Activated naive CD4-positive, alpha-beta T cell treated with anti-CD3 and anti-CD28 coated beads, Interleukin-2, amount 10 ng/mL, durations not matched to agents 7 days and 5 days (primary cell): ENCODE results near the gene SH3GL1.

ENCODE experiments used
- CTCF ChIA-PET: fragments of 350-600 bp; sonication (Branson Sonifier 250); formaldehyde crosslinking; loops from one replicate; lab custom pipeline; 2021; ENCODE audit warnings: antibody characterized with exemption; lab: Charles Lee
- DNase-seq: peaks from one replicate; pipeline ENCODE4 v3.0.0-alpha.2; 2020
- H3K27ac Mint-ChIP-seq: one replicate; pipeline ENCODE4 v1.8.0; 2021; ENCODE audit warnings: mild to moderate bottlenecking, moderate library complexity, mixed read lengths
- H3K27me3 Mint-ChIP-seq: one replicate; pipeline ENCODE4 v1.8.0; 2021; ENCODE audit warnings: mild to moderate bottlenecking, mixed read lengths
- H3K36me3 Mint-ChIP-seq: one replicate; pipeline ENCODE4 v1.8.0; 2021; ENCODE audit warnings: mixed read lengths
- H3K4me1 Mint-ChIP-seq: one replicate; pipeline ENCODE4 v1.8.0; 2021; ENCODE audit warnings: mixed read lengths
- H3K4me3 Mint-ChIP-seq: one replicate; pipeline ENCODE4 v1.8.0; 2021; ENCODE audit warnings: mild to moderate bottlenecking, moderate library complexity, mixed read lengths
- H3K9me3 Mint-ChIP-seq: one replicate; pipeline ENCODE4 v1.8.0; 2021; ENCODE audit warnings: mixed read lengths

SH3GL1 gene, protein sequence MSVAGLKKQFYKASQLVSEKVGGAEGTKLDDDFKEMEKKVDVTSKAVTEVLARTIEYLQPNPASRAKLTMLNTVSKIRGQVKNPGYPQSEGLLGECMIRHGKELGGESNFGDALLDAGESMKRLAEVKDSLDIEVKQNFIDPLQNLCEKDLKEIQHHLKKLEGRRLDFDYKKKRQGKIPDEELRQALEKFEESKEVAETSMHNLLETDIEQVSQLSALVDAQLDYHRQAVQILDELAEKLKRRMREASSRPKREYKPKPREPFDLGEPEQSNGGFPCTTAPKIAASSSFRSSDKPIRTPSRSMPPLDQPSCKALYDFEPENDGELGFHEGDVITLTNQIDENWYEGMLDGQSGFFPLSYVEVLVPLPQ

DNA sequence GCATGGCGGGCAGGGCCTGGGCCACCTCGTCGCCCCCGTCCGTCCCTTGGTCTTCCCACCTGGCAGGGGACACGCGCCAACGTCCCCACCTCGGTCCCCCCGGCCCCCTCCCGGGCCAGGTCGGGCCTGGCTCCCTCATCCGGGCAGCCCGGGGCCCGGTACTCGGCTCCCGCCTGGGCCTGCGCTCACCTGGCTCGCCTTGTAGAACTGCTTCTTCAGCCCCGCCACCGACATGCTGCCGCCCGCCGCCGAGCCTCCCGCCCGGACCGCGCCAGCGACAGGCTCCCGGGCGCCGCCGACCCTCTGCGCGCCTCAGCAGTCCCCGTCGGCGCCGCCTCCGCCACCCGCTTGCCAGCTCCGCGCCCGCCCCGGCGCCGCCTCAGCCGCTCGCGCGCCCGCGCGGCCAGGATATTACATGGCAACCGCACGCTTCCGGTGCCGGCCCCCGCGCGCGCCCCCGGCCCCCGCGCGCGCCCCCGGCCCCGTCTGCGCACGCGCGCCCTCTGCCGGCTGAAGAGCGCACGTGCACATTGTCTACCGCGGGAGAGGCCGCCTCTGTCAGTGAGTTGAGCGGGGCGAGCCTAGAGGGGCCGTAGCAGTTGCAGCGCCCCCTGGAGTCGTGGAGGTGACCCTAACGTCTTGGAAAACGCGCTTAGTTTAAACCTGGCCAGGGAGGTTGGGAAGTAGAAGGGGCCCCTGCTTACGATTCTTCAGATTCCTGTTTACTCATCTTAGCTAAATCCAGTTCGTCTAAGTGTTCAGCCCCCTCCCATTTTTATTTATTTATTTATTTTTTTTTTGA is at the start of gene SH3GL1:
Gene SH3GL1, minus strand, starts transcription at position 413 of the 802 bp plus-strand sequence. Its CDS starts 179 bp downstream, at position 234.
- H3K4me3 Mint-ChIP-seq, result peak within 1 kb of the TSS; percentile 96
- peaks cover 33% of the 10 kb centered on the region for H3K36me3 Mint-ChIP-seq
- H3K27ac Mint-ChIP-seq, result peak within 1 kb of the TSS; percentile 96
- H3K9me3 Mint-ChIP-seq, result no peaks in the 10 kb centered on the region
- CTCF ChIA-PET, result interaction anchor here (0.6 to 3.2 kb wide), 14 partner anchors 8 to 134 kb away, joined by 3 to 14 read pairs (median 3); partner anchors contain the start of gene HDGFL2
- peaks cover 78% of the 10 kb centered on the region for H3K4me1 Mint-ChIP-seq
- DNase-seq, result peak; percentile 92
- H3K27me3 Mint-ChIP-seq, result no peaks in the 10 kb centered on the region

DNA sequence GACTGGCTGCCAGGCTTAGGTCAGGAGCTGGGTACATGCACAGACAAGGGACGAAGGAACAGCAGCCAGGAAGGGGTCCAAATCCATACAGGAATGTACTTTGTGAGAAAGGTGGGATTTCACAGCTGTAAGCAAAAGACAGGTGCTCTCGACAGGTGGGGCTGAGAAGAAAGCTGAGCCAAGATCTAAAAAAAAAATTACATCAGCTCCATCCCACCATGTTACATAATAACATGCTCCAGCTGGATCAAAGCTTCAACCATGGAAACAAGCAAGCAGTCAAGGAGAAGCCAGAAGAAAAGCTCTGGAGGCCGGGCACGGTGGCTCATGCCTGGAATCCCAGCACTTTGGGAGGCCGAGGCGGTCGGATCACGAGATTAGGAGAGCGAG is 49.3 kb upstream of the SH3GL1 start:
- Mint-ChIP-seq H3K4me3 (no peak overlapping the region), H3K9me3 (no peaks in the 10 kb centered on the region), H3K27ac (peak overlapping the region; percentile 12), H3K36me3 (peaks cover 20% of the 10 kb centered on the region), H3K27me3 (no peaks in the 10 kb centered on the region), H3K4me1 (no peaks in the 10 kb centered on the region)
- no peak for DNase-seq
- CTCF ChIA-PET, result no interaction called here

DNA sequence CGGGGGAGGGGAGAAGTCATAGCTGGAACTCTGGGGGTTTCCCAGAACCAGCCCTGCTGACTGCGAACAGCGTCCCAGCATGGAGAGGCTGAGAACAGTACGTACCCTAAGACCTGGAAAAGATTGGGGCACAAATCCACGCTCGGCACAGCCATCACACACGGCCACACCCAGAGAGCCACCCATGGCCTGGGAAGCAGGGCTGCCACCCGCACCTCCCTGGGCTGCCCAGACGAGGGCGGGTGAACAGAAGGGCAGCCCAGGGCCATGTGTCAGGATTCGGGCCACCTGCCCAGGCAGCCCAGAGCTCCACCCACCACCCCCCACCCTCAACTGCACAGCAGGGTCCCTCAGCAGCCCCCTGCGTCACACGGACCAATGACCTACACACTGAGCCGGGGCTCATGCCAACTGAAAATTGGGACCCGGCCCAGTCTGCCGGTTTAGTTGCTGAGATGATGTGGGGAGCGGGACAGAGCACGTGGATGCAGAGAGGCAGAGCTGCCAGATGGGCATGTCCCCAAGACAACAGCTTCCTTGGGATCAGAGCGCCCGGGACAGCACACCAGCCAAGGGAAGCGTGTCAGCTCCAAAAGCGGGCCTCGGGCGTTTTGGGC is 48.8 kb upstream of the SH3GL1 start:
- DNase-seq, result no peak
- Mint-ChIP-seq H3K4me3 (no peak overlapping the region), H3K9me3 (no peaks in the 10 kb centered on the region), H3K27me3 (no peaks in the 10 kb centered on the region), H3K36me3 (peaks cover 23% of the 10 kb centered on the region), H3K4me1 (no peaks in the 10 kb centered on the region), H3K27ac (no peak overlapping the region)
- CTCF ChIA-PET, result no interaction called here

DNA sequence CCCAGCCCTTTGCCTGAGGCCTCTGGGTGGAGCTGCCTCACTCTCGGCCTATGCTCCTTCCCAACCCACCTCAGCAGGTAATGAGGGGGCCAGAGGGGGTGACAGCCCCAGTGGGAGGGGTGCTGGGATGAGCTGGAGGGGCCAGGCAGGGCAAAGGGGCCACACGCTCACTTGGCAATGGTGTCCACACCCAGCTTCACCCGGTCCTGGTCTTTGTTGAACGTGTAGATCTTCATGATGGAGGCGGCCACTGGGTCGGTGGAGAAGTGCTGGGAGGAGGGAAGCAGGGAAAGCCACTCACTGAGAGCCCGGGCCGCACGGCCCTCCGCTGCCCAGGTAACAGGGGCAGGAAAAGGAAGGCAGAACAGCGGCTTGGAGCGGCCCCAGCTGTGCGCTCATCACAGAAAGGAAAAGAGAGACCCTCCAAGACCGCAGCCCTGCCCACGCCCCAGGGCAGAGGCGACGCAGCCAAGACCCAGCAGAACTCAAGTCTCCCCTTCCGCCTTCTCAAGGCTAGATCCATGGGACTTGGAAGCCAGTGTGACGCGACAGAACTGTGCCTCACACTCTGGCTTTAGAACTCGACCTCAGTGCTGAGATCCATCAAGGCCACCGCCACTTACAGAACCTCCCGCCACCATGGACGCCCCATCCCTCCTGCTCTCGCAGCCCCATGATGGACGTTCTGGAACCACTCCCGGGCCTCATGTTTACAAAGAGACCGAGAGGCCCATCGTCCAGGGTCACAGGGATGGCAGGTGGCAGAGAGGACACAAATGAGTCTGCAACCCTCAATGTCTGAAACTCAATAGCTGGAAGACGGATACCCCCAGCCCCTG is 48.0 kb upstream of the SH3GL1 start:
- H3K4me1 Mint-ChIP-seq, result no peaks in the 10 kb centered on the region
- H3K9me3 Mint-ChIP-seq, result no peaks in the 10 kb centered on the region
- no peak overlapping the region for H3K4me3 Mint-ChIP-seq
- no peak for DNase-seq
- H3K27ac Mint-ChIP-seq, result no peak overlapping the region
- CTCF ChIA-PET, result no interaction called here
- H3K36me3 Mint-ChIP-seq, result peaks cover 23% of the 10 kb centered on the region
- no peaks in the 10 kb centered on the region for H3K27me3 Mint-ChIP-seq

DNA sequence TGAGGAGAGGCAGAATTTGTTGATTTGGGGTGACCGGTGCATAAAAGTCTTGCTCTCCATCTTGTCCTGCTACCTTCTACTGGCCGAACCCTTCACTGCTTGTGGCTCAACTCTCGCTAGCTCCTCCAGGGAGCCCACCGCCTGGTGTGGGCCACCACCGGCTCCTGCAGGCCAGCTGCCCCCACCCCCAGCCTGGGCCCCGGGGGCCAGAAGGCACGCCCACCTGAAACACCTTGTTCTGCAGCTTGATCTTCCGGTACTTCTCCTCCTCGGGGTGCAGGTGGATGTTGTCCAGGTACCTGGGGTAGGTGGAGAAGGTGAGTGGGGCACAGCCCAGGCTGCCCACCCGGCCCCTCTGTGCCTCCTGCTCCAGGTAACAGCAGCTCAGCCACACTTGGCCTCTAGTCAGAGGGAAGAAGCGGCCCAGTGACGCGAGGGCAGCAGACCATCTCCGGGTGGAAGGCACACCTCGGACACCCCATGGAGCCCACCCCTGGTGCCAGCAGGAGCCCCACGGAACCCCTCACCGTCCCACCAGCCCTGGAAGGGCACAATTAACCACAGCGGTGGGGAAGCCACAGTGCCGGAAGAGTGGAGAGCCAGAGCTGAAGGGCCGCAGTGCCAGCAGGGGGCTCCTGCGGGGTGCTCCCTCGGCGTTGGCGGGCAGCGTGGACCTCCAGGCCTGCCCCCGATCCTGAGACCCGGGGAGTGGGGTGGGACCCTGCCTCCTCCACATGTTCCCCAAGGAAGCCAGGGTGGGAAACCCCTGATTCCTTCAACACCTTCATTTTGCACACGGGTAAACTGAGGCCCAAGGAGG is 47.2 kb upstream of the SH3GL1 start:
- no peaks in the 10 kb centered on the region for H3K27me3 Mint-ChIP-seq
- peaks cover 23% of the 10 kb centered on the region for H3K36me3 Mint-ChIP-seq
- no peaks in the 10 kb centered on the region for H3K9me3 Mint-ChIP-seq
- H3K27ac Mint-ChIP-seq, result no peak overlapping the region
- CTCF ChIA-PET, result interaction anchor here (0.5 kb wide), 1 partner anchor 327 kb away, joined by 3 read pairs; no protein-coding TSS in a partner anchor
- DNase-seq, result no peak
- no peak overlapping the region for H3K4me3 Mint-ChIP-seq
- no peaks in the 10 kb centered on the region for H3K4me1 Mint-ChIP-seq

DNA sequence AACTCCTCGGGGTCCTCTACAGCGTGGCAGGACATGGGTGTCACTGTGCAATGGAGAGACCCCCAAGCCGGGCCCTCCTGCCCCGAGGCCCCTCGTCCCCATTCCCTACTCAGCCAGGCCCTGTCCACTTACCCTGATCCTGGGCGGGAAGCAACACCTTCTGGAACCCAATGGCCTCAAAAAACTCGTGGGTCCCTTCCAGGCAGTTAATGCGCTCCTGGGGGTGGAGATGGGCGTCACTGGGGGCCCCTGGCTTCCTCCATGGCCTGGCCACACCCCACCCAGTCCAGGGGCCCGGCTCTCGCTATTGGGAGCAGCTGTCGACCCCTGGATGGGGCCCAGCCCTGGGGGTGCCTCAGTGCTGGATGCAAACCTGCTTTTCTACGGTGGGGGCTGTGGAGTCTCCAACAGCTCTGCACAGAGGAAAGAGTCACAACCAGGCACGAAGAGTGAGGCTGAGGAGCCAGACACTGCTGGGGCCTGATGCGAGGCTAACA is 46.4 kb upstream of the SH3GL1 start:
- CTCF ChIA-PET, result interaction anchor here (0.5 kb wide), 1 partner anchor 328 kb away, joined by 3 read pairs; no protein-coding TSS in a partner anchor
- Mint-ChIP-seq H3K36me3 (peaks cover 27% of the 10 kb centered on the region), H3K27ac (no peak overlapping the region), H3K4me1 (peaks cover 2% of the 10 kb centered on the region), H3K27me3 (no peaks in the 10 kb centered on the region), H3K4me3 (no peak overlapping the region), H3K9me3 (no peaks in the 10 kb centered on the region)
- no peak for DNase-seq

DNA sequence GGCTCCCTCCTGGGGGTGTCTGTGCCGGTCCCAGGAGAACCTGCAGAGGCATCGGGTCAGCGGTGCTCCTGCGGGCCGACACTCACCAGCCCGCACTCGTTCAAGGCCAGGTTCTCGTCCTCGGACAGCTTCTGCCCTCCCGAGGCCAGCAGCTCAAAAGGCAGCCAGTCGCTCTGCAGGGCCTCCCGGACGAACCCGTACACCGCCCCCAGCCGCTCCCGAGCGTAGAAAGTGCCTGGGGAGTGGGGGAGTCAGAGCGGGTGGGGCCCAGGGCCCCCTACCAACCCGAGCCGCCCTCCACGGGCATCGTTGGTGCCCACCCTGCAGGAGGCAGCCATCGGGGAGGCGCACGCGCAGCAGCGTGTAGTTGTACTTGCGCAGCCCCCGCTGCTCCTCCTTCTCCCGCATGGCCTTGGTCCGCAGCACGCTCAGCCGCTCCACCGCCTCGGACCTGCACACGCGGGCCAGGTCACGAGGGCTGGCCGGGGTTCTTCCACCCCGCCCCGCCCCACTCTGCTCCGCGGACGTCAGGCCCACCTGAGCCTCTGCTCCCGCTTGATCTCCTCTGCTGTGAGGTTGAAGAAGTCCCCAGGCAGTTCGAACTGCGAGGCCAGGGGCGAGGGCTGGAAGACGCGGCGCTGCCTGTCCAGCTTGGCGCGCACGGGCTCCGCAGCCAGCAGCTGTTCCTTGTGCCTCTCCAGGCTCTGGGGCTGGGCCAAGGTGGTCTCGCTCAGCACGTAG is 45.8 kb upstream of the SH3GL1 start:
- Mint-ChIP-seq H3K27ac (no peak overlapping the region), H3K36me3 (peaks cover 27% of the 10 kb centered on the region), H3K27me3 (no peaks in the 10 kb centered on the region), H3K4me3 (no peak overlapping the region), H3K9me3 (no peaks in the 10 kb centered on the region), H3K4me1 (peaks cover 2% of the 10 kb centered on the region)
- CTCF ChIA-PET, result no interaction called here
- no peak for DNase-seq

DNA sequence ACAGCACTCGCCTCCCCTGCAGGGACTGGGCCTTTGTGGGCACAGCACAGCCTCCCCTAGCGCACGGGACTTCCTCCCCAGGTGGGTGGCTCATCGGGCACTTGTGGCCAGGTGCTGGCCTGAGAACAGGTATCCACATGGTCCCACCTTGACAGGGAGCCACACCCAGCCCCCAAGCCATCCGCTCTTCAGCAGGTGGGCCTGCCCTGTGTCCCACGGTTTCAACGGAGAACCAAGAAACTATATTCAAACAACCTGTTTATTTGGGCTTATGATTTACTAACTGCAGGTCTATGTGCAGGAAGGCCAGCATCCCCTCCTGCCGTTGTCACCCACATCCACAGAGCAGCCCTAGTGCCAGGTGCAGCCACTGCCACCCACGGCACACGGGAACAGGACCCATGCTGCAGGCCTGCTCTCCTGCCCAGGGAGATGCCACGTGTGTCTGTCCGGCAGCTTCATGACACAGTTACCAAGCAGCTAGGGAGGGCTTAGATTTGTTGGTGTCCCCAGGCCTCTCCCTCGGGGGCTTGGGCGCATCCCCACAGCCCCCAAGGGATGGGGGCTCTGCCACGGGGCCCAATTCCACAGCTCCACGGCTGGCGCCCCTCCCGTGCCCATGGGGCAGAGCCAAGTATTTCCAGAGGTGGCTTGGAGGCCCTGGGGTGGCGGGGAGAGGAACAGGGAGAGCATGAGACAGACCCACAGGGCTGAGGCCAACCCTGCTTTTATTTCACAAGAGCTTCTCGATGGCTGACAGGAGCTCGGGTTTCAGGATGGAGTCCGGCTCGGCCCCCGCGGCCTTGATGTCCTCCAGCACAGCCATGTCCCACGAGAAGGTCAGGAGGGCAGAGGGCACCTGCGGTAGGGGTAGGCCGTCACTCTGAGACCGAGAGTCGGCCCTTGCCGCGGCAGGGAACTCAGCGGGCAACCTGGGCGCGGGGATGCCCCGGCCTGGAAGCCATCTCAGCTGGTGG is 44.7 kb upstream of the SH3GL1 start:
- Mint-ChIP-seq H3K4me3 (no peak overlapping the region), H3K36me3 (peaks cover 23% of the 10 kb centered on the region), H3K27me3 (no peaks in the 10 kb centered on the region), H3K9me3 (no peaks in the 10 kb centered on the region), H3K4me1 (peaks cover 2% of the 10 kb centered on the region), H3K27ac (no peak overlapping the region)
- no peak for DNase-seq
- CTCF ChIA-PET, result interaction anchor here (1.0 kb wide), 1 partner anchor 36 kb away, joined by 3 read pairs; no protein-coding TSS in a partner anchor

DNA sequence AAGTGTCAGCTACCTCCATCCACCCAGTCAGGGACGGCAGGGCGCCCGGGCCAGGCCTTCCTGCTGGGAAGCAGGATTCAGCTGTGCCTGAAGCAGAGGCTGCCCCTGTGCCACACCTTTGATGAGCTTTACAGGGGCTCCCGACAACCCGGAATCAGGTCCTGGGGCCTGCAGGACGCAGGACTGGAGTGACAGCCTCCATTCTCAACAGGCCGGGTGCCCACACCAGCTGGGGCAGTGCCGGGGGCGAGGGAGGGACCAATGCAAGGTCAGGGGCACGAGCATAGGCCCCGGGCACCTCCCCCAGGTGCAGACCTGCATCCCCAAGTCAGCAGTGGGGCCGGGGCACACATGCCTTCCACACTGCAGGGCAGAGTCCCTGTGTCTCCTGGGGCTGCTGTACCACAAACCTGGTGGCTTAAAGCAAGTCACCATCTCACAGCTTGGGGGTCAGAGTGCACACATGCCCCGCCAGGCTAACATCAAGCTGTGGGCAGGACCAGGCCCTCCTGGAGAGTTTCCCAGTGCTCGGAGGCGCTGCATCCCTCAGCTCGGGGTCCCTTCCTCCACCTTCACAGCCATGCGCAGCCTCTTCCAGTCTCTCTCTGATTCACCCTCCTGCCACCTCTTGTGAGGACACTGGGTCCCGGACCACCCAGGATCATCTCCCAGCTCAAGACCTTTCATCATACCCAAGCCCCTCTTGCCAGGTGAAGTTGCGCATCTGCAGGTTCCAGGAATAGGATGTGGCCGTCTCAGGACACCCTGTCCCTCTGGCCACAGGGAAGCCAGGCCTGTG is 43.8 kb upstream of the SH3GL1 start:
- DNase-seq, result no peak
- Mint-ChIP-seq H3K4me3 (no peak overlapping the region), H3K36me3 (peaks cover 27% of the 10 kb centered on the region), H3K9me3 (no peaks in the 10 kb centered on the region), H3K27me3 (no peaks in the 10 kb centered on the region), H3K4me1 (peaks cover 2% of the 10 kb centered on the region), H3K27ac (no peak overlapping the region)
- CTCF ChIA-PET, result interaction anchor here (0.7 to 1.0 kb wide), 2 partner anchors 30 to 35 kb away, joined by 3 read pairs; no protein-coding TSS in a partner anchor

DNA sequence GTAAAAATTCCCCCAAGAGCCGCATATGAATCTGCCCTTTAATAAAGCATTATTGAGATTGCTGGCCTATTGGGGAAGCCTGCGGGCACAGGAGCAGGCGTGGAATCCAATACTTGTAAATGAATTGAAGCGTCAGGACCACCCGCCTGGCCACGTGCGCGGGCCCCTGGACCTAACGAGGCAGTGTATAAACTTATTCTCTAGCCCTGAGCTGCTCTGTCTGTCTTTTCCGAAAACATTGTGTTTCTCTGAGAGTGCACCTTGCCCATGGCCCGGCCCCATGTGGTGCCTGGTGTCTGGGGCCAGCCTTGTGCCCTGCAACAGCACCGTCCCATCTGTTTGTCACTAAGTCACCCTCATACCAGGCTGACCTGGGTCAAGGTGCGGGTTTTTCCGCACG is 42.8 kb upstream of the SH3GL1 start:
- CTCF ChIA-PET, result no interaction called here

DNA sequence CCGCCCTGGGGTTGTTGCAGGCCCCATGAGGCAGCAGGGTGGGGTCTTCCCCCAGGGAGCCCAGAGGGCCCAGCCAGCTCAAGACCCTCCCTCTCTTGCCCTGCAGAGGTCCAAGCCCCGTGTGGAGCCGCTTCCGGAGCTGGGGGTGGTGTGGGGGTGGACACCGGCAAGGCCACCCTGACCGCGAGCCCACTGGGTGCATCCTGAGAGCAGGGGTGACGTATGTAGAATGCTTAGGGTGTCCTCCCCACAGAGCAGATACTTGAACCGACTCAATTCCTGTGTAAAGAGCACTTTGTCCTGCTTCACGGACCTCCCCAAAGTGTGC is 42.4 kb upstream of the SH3GL1 start:
- Mint-ChIP-seq H3K4me3 (no peak overlapping the region), H3K27me3 (no peaks in the 10 kb centered on the region), H3K27ac (no peak overlapping the region), H3K9me3 (no peaks in the 10 kb centered on the region), H3K4me1 (peaks cover 2% of the 10 kb centered on the region), H3K36me3 (peaks cover 26% of the 10 kb centered on the region)
- CTCF ChIA-PET, result no interaction called here
- no peak for DNase-seq

More for the DNA sequence above, 42.8 kb upstream of the SH3GL1 start:
- Mint-ChIP-seq H3K9me3 (no peaks in the 10 kb centered on the region), H3K36me3 (peaks cover 23% of the 10 kb centered on the region), H3K4me3 (no peak overlapping the region), H3K27me3 (no peaks in the 10 kb centered on the region), H3K27ac (no peak overlapping the region), H3K4me1 (peaks cover 2% of the 10 kb centered on the region)
- DNase-seq, result no peak
